Naive thymus-derived CD4-positive, alpha-beta T cell (primary cell): Measurements from ENCODE around the gene OR2L8. TPM values are rescaled to one million over a fixed set of nuclear protein-coding genes. Genes with fewer than 3 reads are reported as not detected.

Source experiments
- polyA plus RNA-seq, 2 donors: library from polyadenylated mRNA; unstranded; fragments of 300-500 nt; fragmentation: Illumina TruSeq; gene quantifications; one replicate each; pipeline ENCODE4 v1.2.3, GENCODE V29; 2021
- total RNA-seq, 6 experiments: library from RNA in 5 of 6; stranded (reverse) in 5 of 6; gene quantifications; 1 replicate in 5 of 6; 2 replicates in 1 of 6; pipeline ENCODE4 v1.2.3 and lab custom pipeline; 2021 to 2026

Gene OR2L8
- total and polyA plus RNA-seq, 7 experiments from 2014 or later = 0.66 to 1.4 (median 0.94) TPM; not detected in 4

Other genes with a start within 250 kb of the OR2L8 start
- not detected for gene OR6F1, start 232.2 kb upstream of the OR2L8 start, total RNA-seq
- gene OR6F1, start 232.2 kb upstream of the OR2L8 start, polyA plus RNA-seq = not detected
- gene OR14K1, start 210.2 kb upstream of the OR2L8 start, total RNA-seq = not detected
- gene OR14K1, start 210.2 kb upstream of the OR2L8 start, polyA plus RNA-seq = not detected
- not detected for gene OR14A2, start 200.7 kb upstream of the OR2L8 start, total RNA-seq
- gene OR14A2, start 200.7 kb upstream of the OR2L8 start, polyA plus RNA-seq = not detected
- not detected for gene OR1C1, start 188.3 kb upstream of the OR2L8 start, total RNA-seq
- gene OR1C1, start 188.3 kb upstream of the OR2L8 start, polyA plus RNA-seq = not detected
- gene OR14A16, start 124.7 kb upstream of the OR2L8 start, total RNA-seq = not detected
- not detected for gene OR14A16, start 124.7 kb upstream of the OR2L8 start, polyA plus RNA-seq
- gene OR11L1, start 107.0 kb upstream of the OR2L8 start, total RNA-seq = not detected
- gene OR11L1, start 107.0 kb upstream of the OR2L8 start, polyA plus RNA-seq = not detected
- gene TRIM58, start 91.7 kb upstream of the OR2L8 start, total RNA-seq = 1 to 10 TPM in 2 of 5 experiments, under 1 TPM in 2, not detected in 1; 0.24 to 2.1 (median 0.65) TPM
- gene TRIM58, start 91.7 kb upstream of the OR2L8 start, polyA plus RNA-seq = under 1 TPM; 0.15 to 0.17 TPM
- gene OR2W3, start 53.3 kb upstream of the OR2L8 start, total RNA-seq = under 1 TPM in 2 of 5 experiments, not detected in 3; 0.31 to 0.83 TPM
- not detected for gene OR2W3, start 53.3 kb upstream of the OR2L8 start, polyA plus RNA-seq
- gene OR2T8, start 28.6 kb upstream of the OR2L8 start, total RNA-seq = not detected
- gene OR2T8, start 28.6 kb upstream of the OR2L8 start, polyA plus RNA-seq = not detected
- not detected for gene OR2AJ1, start 24.0 kb upstream of the OR2L8 start, total RNA-seq
- not detected for gene OR2AJ1, start 24.0 kb upstream of the OR2L8 start, polyA plus RNA-seq
- gene OR2AK2, start 16.4 kb downstream of the OR2L8 start, total RNA-seq = under 1 TPM in 4 of 5 experiments, not detected in 1; 0.22 to 0.65 (median 0.48) TPM
- gene OR2AK2, start 16.4 kb downstream of the OR2L8 start, polyA plus RNA-seq = not detected
- under 1 TPM in 4 of 5 experiments, not detected in 1; 0.10 to 0.51 (median 0.26) TPM for gene OR2L5, start 64.8 kb downstream of the OR2L8 start, total RNA-seq
- not detected for gene OR2L5, start 64.8 kb downstream of the OR2L8 start, polyA plus RNA-seq
- gene OR2L2, start 81.2 kb downstream of the OR2L8 start, total RNA-seq = under 1 TPM; 0.17 to 0.64 (median 0.32) TPM
- under 1 TPM; 0.33 to 0.36 TPM for gene OR2L2, start 81.2 kb downstream of the OR2L8 start, polyA plus RNA-seq
- gene OR2L3, start 98.0 kb downstream of the OR2L8 start, total RNA-seq = under 1 TPM in 2 of 5 experiments, not detected in 3; 0.17 to 0.27 TPM
- gene OR2L3, start 98.0 kb downstream of the OR2L8 start, polyA plus RNA-seq = not detected
- gene OR2L13, start 146.3 kb downstream of the OR2L8 start, total RNA-seq = under 1 TPM in 2 of 5 experiments, not detected in 3; 0.21 to 0.24 TPM
- gene OR2L13, start 146.3 kb downstream of the OR2L8 start, polyA plus RNA-seq = under 1 TPM in 1 of 2 donors, not detected in 1; 0.17 TPM
- gene OR2M5, start 196.3 kb downstream of the OR2L8 start, total RNA-seq = not detected
- gene OR2M5, start 196.3 kb downstream of the OR2L8 start, polyA plus RNA-seq = not detected
- gene OR2M2, start 226.0 kb downstream of the OR2L8 start, total RNA-seq = not detected
- not detected for gene OR2M2, start 226.0 kb downstream of the OR2L8 start, polyA plus RNA-seq
- gene OR2M3, start 248.4 kb downstream of the OR2L8 start, total RNA-seq = under 1 TPM in 1 of 5 experiments, not detected in 4; 0.03 TPM
- not detected for gene OR2M3, start 248.4 kb downstream of the OR2L8 start, polyA plus RNA-seq